HG03196 (cell line): Measurements from ENCODE around the gene RPL34.

Experiments
- ATAC-seq: cut with Tn5 transposase; IDR thresholded peaks from one replicate; pipeline ENCODE4 v1.9.1; 2021; ENCODE audit not compliant: unreplicated experiment

RPL34 gene

DNA sequence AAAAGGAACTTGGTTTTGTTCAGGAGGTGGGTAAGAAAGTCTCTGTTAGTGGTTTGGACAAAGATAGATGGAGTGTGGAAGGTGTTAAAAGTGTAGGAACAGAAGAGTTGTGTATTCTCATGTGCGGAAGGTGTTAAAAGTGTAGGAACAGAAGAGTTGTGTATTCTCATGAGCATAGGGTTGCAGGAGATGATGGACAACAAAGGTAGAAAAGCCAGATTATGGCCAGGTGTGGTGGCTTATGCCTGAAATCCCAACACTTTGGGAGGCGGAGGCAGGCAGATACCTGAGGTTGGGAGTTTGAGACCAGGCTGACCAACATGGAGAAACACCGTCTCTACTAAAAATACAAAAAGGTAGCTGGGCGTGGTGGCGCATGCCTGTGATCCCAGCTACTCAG is 2.5 kb downstream of the RPL34 start:
- no peak for ATAC-seq

GRCh38 chr4:108624263-108625056 is 4.1 kb downstream of the RPL34 start:
- ATAC-seq: no peak

- no peak for ATAC-seq
Observed at GRCh38 chr4:108626056-108626455, 5.7 kb downstream of the RPL34 start.

DNA sequence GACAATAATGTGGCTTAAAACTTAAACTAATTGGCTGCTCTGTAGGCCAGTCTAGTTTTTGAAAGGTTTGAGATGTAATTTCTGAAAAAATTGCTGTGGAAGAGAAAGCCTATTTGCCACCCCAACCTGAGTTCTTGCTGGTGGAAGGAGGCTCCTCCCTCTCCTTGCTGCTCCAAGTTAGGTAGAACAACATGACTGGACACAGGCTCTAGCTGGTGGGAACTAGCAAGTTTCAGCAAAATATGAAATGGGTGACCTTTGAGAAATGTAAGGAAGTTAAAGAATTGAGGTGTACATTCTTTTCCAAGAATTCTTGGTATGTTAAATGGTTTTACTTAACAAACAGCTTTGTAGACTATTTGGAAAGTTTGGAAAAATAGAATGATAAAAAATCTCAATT is 8.0 kb downstream of the RPL34 start:
- ATAC-seq: no peak

DNA sequence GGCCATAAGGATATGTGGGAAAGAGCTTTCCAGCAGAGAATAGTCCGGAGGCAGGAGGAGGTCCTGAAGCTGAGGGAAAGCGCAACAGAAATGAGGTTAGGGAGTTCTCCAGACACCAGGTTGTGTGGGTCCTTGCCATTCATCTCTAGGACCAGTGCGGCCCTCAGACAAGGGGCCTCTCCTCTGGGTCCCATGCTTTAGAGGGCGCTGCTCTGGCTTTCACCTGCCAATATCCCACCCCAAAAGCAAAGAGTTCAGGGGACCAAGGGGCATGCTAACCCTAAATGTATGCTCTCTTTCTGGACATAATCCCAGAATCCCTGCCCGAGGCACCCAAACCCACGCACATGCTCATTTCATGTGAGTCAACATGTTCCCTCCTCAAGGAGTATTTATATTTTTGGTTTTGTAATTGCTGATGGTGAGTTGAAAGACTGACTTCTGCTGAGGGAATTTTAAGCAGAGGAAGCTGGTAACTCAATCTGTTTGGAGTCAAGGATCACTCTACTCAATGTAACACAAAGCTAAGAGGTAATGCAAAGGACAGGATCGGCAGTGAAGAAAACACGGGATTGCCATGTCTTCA is 14.8 kb downstream of the RPL34 start:
- ATAC-seq: no peak

- ATAC-seq: no peak
Observed at GRCh38 chr4:108636246-108636645, 15.9 kb downstream of the RPL34 start.

DNA sequence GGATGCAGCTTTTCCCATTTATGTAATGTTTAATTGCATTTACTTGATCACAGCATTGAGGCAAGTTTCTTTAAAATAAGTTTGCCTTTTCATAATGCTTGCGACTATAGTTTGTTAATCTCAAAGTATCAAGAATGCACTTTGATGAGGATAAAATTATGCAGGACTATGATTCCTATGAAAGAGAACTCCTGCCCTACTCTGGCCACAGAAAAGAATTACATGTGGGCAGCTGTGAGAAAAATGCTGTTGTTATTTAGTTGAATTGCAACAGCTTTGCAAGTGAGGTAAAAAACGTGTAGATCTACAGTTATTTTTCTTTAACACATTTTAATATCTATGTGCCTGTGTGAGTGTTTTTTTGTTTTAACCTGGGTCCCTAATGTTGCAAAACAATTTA is 17.5 kb downstream of the RPL34 start:
- no peak for ATAC-seq

DNA sequence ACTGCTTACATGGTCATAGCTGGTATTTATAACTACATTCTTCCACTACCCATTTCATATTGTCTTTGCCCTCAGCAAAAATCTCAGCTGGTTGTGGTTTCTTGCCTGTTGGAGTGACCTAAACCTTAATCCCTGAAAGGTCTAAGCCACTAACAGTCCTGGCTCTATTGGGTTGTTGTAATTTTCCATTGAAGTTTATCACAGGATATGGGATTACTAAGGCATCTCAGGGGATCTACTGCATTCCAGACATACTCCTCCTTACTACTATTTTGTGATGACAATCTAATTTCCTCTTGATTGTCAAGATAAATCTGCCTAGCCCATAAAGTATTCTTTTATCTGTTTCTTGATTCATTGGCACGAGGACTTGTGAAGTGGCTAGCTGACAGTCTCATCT is 23.9 kb downstream of the RPL34 start:
- ATAC-seq: no peak

GRCh38 chr4:108646706-108647105 is 26.3 kb downstream of the RPL34 start:
- ATAC-seq: no peak

GRCh38 chr4:108649863-108650211 is 29.5 kb downstream of the RPL34 start:
- peak; percentile 15 for ATAC-seq

DNA sequence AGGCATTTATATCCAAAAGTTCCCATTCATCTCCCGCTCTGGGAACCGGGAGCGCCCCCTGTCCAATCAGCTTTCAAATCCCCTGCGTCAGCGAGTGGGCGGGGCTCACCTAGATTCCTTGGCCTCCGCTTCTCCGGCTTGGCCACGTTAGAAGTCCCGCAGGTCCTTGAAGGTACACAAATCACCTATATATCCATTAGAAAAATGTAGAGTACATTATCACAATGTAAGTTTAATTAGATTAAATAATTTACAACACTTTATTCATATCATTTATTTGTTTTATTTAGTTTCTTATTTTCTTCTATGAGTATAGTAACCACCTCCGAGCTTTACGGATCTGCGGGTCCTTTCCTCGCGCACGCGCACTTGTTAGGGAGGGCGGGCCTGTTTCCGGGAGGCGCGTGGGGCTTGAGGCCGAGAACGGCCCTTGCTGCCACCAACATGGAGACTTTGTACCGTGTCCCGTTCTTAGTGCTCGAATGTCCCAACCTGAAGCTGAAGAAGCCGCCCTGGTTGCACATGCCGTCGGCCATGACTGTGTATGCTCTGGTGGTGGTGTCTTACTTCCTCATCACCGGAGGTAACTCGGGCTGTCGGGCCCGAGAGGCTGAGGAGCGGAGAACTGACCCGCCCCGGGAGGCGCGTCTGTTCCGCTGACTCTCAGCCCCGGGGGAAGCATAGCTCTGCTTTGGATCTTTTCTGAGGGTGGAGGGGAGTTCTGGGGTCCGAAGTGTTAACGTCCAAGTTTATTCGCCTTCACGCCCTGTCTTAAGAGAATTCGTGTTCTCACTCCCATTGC is 30.0 kb downstream of the RPL34 start, which contains the start of gene OSTC:
Gene OSTC, plus strand, starts transcription at position 388 of the 802 bp plus-strand sequence. Its CDS starts 57 bp downstream, at position 445.
- peak; percentile 92 for ATAC-seq

- ATAC-seq: no peak
Observed at GRCh38 chr4:108651014-108651791, 30.8 kb downstream of the RPL34 start.

GRCh38 chr4:108662629-108663028 is 42.3 kb downstream of the RPL34 start:
- no peak for ATAC-seq

DNA sequence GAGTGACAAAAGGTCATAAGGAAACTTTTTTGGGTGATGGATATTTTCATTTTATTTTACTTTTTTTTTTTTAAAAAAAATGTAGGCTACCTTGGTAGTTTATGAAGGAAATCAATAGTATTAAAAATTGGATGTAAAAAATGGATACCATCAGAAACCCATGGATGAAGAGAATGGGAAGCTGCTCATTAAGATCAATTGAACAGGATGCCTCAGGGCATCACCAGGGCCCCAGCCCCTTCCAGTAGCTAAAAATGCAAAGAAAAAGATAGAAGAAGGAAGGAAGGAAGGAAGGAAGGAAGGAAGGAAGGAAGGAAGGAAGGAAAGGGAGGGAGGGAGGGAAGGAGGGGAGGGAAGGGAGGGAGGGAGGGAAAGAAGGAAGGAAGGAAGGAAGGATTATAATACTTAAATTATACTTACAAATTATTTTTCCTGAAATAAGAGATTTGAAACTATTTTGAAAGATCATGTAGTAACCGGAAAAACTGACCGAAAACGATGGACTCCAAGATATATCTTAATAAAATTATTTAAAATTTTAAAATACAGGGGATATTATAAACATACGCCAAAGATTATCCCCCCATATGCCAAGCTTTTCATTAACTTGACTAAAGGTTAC is 54.1 kb downstream of the RPL34 start:
- no peak for ATAC-seq
